ENCODE results near the gene GUCY2D. TPM values are rescaled to one million over a fixed set of nuclear protein-coding genes. Genes with fewer than 3 reads are reported as not detected.

The GUCY2D gene
- polyA plus RNA-seq, 1 donor from 2014 or later, result 0.07 TPM

DNA sequence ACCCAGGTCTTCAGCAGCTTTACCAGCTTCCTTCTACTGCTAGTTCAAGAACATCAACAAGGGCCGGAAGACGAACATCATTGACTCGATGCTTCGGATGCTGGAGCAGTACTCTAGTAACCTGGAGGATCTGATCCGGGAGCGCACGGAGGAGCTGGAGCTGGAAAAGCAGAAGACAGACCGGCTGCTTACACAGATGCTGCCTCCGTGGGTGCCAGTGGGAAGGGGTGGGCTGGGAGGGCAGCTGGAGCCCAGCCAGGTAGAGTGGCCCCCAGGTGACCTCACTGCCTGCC is 12.1 kb downstream of the GUCY2D start:
- no peak overlapping the region for H3K4me2 ChIP-seq (ENCODE audit: low read length)
- no peak overlapping the region for H3K9ac ChIP-seq (ENCODE audit: low read length)
- peaks cover 18% of the 10 kb centered on the region for H3K27me3 ChIP-seq (ENCODE audit: insufficient read depth, low read depth, low read length)
- H4K20me1 ChIP-seq (ENCODE audit: insufficient read depth), result no peaks in the 10 kb centered on the region
- no peaks in the 10 kb centered on the region for H3F3A ChIP-seq (ENCODE audit: insufficient read depth, low read length, poor library complexity, severe bottlenecking)
- H3K27ac ChIP-seq (ENCODE audit: low read length), result no peak overlapping the region
- no peaks in the 10 kb centered on the region for H3K9me3 ChIP-seq (ENCODE audit: low read length)
- no peak overlapping the region for H3K4me3 ChIP-seq (ENCODE audit: low read length)
- H3K36me3 ChIP-seq (ENCODE audit: insufficient read depth, low read length), result no peaks in the 10 kb centered on the region
- no peaks in the 10 kb centered on the region for H3K79me2 ChIP-seq (replicated peaks; ENCODE audit: insufficient read depth, low read length)
- TF ChIP-seq, protein P1, sequence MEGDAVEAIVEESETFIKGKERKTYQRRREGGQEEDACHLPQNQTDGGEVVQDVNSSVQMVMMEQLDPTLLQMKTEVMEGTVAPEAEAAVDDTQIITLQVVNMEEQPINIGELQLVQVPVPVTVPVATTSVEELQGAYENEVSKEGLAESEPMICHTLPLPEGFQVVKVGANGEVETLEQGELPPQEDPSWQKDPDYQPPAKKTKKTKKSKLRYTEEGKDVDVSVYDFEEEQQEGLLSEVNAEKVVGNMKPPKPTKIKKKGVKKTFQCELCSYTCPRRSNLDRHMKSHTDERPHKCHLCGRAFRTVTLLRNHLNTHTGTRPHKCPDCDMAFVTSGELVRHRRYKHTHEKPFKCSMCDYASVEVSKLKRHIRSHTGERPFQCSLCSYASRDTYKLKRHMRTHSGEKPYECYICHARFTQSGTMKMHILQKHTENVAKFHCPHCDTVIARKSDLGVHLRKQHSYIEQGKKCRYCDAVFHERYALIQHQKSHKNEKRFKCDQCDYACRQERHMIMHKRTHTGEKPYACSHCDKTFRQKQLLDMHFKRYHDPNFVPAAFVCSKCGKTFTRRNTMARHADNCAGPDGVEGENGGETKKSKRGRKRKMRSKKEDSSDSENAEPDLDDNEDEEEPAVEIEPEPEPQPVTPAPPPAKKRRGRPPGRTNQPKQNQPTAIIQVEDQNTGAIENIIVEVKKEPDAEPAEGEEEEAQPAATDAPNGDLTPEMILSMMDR (IDR thresholded peaks at IDR 0.05; ENCODE audit: poor library complexity, severe bottlenecking), result no peak
- TF ChIP-seq TAF1 (IDR thresholded peaks at IDR 0.05; ENCODE audit: low read depth) (no peak), EP300 (conservative IDR thresholded peaks at IDR 0.05; ENCODE audit: poor library complexity, severe bottlenecking) (no peak)
- no peaks in the 10 kb centered on the region for H3K9me2 ChIP-seq (ENCODE audit: insufficient read depth, low read length)
- H2AFZ ChIP-seq (ENCODE audit: low read depth, low read length), result no peak overlapping the region

DNA sequence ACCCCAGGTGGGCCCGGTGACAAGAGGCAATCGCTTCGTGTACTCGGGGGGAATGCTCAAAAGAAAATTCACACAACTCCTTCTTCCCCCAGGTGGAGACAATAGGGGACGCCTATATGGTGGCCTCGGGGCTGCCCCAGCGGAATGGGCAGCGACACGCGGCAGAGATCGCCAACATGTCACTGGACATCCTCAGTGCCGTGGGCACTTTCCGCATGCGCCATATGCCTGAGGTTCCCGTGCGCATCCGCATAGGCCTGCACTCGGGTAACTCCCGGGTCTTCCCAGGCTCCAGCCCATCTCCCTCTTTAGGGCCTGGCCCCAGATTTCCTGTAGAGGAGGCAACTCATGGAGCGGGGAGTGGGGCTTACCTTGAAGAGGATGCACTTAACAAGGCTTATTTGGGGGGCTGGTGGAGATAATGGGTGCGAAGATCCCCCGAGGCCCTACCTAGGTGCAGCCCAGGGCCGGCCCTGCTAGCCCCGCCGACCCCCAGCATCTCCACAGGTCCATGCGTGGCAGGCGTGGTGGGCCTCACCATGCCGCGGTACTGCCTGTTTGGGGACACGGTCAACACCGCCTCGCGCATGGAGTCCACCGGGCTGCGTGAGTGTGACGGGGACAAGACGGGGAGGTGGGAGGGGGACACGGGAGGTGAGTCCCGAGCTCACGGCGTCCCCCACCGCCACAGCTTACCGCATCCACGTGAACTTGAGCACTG is 13.0 kb downstream of the GUCY2D start:
- TF ChIP-seq, protein P2, sequence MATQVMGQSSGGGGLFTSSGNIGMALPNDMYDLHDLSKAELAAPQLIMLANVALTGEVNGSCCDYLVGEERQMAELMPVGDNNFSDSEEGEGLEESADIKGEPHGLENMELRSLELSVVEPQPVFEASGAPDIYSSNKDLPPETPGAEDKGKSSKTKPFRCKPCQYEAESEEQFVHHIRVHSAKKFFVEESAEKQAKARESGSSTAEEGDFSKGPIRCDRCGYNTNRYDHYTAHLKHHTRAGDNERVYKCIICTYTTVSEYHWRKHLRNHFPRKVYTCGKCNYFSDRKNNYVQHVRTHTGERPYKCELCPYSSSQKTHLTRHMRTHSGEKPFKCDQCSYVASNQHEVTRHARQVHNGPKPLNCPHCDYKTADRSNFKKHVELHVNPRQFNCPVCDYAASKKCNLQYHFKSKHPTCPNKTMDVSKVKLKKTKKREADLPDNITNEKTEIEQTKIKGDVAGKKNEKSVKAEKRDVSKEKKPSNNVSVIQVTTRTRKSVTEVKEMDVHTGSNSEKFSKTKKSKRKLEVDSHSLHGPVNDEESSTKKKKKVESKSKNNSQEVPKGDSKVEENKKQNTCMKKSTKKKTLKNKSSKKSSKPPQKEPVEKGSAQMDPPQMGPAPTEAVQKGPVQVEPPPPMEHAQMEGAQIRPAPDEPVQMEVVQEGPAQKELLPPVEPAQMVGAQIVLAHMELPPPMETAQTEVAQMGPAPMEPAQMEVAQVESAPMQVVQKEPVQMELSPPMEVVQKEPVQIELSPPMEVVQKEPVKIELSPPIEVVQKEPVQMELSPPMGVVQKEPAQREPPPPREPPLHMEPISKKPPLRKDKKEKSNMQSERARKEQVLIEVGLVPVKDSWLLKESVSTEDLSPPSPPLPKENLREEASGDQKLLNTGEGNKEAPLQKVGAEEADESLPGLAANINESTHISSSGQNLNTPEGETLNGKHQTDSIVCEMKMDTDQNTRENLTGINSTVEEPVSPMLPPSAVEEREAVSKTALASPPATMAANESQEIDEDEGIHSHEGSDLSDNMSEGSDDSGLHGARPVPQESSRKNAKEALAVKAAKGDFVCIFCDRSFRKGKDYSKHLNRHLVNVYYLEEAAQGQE (IDR thresholded peaks at IDR 0.05; ENCODE audit: borderline replicate concordance), result no peak
- Histone ChIP-seq H3K36me3 (ENCODE audit: insufficient read depth, low read length) (no peaks in the 10 kb centered on the region), H3K4me2 (ENCODE audit: low read length) (no peak overlapping the region), H3K9ac (ENCODE audit: low read length) (no peak overlapping the region), H3K27ac (ENCODE audit: low read length) (no peak overlapping the region), H2AFZ (ENCODE audit: low read depth, low read length) (no peak overlapping the region), H3K4me3 (ENCODE audit: low read length) (no peak overlapping the region), H3F3A (ENCODE audit: insufficient read depth, low read length, poor library complexity, severe bottlenecking) (no peaks in the 10 kb centered on the region), H3K79me2 (replicated peaks; ENCODE audit: insufficient read depth, low read length) (no peaks in the 10 kb centered on the region), H3K9me3 (ENCODE audit: low read length) (no peaks in the 10 kb centered on the region), H3K9me2 (ENCODE audit: insufficient read depth, low read length) (no peaks in the 10 kb centered on the region), H4K20me1 (ENCODE audit: insufficient read depth) (no peaks in the 10 kb centered on the region), H3K27me3 (ENCODE audit: insufficient read depth, low read depth, low read length) (peaks cover 18% of the 10 kb centered on the region)

DNA sequence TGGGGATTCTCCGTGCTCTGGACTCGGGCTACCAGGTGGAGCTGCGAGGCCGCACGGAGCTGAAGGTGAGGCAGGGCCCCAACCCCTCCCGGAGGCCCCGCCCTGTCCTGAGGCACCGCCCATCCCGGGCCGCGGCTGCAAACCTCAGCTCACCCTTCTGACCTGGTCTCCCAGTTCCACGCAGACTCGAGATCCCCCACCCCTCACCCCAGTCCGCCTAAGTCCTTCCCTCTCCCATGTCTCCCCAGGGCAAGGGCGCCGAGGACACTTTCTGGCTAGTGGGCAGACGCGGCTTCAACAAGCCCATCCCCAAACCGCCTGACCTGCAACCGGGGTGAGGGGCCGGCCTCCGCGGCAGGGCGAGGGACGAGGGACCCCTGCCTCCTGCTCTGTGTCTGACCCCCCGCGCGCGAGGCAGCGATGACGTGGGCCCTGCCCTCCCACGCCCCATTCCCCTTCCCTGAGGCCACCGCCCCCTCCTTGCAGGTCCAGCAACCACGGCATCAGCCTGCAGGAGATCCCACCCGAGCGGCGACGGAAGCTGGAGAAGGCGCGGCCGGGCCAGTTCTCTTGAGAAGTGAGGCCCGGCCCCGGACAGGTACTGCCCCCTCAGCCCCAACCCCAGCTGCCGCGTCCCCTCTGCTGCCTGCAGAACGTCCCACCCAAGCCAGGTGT is 13.7 kb downstream of the GUCY2D start:
- Histone ChIP-seq H3K27me3 (ENCODE audit: insufficient read depth, low read depth, low read length) (peaks cover 18% of the 10 kb centered on the region), H3K79me2 (replicated peaks; ENCODE audit: insufficient read depth, low read length) (no peaks in the 10 kb centered on the region), H3K27ac (ENCODE audit: low read length) (no peak overlapping the region), H3K4me2 (ENCODE audit: low read length) (no peak overlapping the region), H3K9me2 (ENCODE audit: insufficient read depth, low read length) (no peaks in the 10 kb centered on the region), H2AFZ (ENCODE audit: low read depth, low read length) (no peak overlapping the region), H3F3A (ENCODE audit: insufficient read depth, low read length, poor library complexity, severe bottlenecking) (no peaks in the 10 kb centered on the region), H3K36me3 (ENCODE audit: insufficient read depth, low read length) (no peaks in the 10 kb centered on the region), H3K9me3 (ENCODE audit: low read length) (no peaks in the 10 kb centered on the region), H3K4me3 (ENCODE audit: low read length) (peak overlapping the region; percentile 55), H3K9ac (ENCODE audit: low read length) (no peak overlapping the region), H4K20me1 (ENCODE audit: insufficient read depth) (no peaks in the 10 kb centered on the region)
- TF ChIP-seq SMC3 (conservative IDR thresholded peaks at IDR 0.05; ENCODE audit: poor library complexity), result no peak
- TF ChIP-seq, protein P2 (IDR thresholded peaks at IDR 0.05; ENCODE audit: borderline replicate concordance), result no peak
- TF ChIP-seq, protein P1 (IDR thresholded peaks at IDR 0.05; ENCODE audit: poor library complexity, severe bottlenecking), result no peak
- no peak for TF ChIP-seq TAF1 (IDR thresholded peaks at IDR 0.05; ENCODE audit: low read depth)
- TF ChIP-seq RAD21 (conservative IDR thresholded peaks at IDR 0.05), result no peak
- no peak for TF ChIP-seq POLR2AphosphoS5 (IDR thresholded peaks at IDR 0.05)

All from neural cell (in vitro differentiated cells).